Measurements from ENCODE around the gene SLC7A11. TPM values are rescaled to one million over a fixed set of nuclear protein-coding genes. Genes with fewer than 3 reads are reported as not detected.

Gene SLC7A11
- 14.3 to 31.4 TPM (median 25.9 TPM) in 5 replicates for total RNA-seq (2022; extraction: Qiagen RNA extraction; ENCODE audit: low read depth)

DNA sequence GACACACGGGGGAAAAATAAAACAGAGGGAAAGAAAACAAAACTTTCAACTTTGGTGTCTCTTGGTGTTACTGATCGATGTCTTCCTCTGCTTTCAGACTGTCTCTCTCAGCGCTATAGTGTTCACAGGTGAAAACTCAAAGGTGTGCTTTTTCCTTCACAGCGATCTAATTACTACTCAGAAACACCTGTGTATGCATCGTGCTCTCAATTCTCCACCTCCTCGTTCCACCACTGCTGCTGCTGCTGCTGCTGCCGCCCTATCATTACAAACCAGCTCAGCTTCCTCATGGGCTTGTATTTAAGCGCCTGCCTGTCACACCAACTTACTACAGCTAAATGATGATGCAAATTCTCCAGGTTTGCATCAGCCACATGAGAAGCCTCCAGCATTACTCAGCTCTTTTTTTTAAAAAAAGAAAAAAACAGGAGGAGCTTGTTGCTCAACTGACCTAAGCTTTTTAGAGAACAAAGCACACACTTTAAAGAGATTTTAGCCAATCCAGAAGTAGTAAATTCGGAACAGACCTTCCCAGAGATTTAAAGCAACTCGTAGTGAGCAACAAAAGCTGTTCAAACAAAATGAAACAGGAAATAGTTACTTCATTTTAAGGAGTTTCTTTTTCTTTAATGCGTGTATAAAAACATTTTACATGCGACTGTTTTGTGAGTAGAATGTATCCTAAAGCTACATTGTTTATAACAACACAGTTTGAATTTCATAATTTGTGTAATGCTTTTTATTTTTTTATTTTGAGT lies at the start of gene SLC7A11:
TSS of gene SLC7A11 (minus strand) at position 274 of the 758 bp plus-strand sequence. CDS start 280 bp downstream, outside the sequence.

